ENCODE data around the gene NTN3.
"Not testable (repeated sequence)": the region's sequence is repeated elsewhere in the genome, so short reads cannot be mapped to it uniquely, and the experiment has no call there.

NTN3 gene

DNA sequence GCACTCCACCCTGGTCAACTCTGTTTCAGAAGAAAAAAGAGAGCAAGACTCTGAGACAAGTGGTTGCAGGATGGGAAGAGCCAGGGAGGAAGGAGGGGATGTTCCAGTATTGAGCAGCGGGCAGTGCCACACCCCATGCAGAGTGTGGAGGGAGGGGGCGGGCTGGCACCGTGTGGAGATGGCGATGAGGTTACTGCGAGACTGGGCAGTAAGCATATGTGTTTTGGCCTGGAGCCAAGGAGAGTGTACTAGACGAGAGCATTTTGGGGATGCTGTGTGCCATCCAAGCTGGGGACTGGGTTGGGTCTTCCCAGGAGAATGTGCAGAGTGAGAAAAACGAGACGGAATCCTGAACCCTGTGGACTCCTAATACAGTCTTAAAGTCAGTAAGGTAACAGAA is 7.2 kb downstream of the NTN3 start:
- FAIRE-seq, result no peak
- no peak for DNase-seq (ENCODE audit: low spot score)

DNA sequence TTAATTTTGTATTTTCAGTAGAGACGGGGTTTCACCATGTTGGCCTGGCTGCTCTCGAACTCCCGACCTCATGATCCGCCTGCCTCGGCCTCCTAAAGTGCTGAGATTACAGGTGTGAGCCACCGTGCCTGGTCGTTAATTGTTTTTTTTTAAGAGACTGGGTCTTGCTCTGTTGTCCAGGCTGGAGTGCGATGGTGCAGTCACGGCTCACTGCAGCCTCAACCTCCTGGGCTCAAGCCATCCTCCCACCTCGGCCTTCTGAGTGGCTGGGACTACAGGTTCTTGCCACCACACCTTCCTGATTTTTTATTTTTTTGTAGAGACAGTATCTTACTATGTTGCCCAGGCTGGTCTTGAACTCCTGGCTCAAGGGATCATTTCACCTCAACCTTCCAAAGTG is 8.9 kb downstream of the NTN3 start:
- not testable (repeated sequence) for DNase-seq (ENCODE audit: low spot score); FAIRE-seq

DNA sequence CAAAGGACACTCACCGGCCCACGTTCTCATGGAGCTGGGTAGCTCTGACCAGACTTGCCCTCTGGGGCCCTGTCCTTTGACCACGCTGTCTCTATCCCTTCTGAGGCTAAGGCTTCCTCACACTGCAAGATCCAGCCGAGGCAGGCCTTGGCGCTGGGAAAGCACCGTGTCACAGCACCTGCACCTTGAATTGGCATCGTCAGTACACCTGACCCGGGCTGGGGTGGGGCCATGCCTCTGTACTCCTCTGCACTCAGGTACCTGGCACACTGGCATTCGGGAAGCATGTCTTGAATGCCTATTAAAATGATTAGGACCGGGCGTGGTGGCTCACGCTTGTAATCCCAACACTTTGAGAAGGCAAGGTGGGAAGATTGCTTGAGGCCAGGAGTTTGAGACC is 9.9 kb downstream of the NTN3 start:
- no peak for FAIRE-seq
- DNase-seq (ENCODE audit: low spot score), result no peak

DNA sequence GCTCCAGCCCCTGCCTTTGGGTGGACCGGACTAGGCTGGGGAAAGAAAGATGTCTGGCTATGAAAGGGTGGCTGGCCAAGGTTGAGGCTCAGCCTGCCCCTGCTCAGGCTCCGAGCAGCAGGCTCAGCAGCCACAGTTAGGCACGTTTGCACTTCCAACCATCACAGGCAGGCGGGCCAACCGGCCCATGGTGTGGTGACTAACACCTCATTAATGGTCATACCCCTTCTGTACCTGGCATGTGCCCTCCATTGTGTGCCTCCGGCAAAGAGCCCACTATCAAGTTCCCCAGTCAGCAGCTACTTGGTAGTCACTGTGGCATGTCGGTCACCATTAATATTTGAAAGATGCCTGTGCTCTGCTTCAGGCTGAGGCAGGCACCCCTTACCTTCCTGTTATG is 10.6 kb downstream of the NTN3 start:
- FAIRE-seq (no peak), DNase-seq (ENCODE audit: low spot score) (no peak)

DNA sequence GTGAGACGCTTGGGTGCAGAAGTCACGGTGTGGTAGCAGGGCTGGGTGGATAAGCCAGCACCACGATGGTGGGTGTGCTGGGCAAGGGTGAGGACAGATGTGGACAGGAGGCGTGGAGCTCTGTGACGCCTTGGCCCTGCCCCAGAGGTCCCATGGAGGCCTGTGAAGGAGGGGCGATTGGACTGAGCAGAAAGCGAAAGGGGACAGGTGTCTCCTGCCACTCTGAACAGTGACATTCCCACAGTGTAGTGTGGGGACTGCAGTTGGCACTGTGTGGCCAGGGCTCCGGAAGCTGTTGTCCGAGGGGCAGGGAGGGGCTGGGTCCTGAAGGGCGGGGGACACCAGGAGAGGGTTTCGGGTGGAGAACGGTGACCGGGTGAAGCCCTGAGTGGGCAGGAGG is 11.2 kb downstream of the NTN3 start:
- no peak for FAIRE-seq
- DNase-seq (ENCODE audit: low spot score), result no peak

DNA sequence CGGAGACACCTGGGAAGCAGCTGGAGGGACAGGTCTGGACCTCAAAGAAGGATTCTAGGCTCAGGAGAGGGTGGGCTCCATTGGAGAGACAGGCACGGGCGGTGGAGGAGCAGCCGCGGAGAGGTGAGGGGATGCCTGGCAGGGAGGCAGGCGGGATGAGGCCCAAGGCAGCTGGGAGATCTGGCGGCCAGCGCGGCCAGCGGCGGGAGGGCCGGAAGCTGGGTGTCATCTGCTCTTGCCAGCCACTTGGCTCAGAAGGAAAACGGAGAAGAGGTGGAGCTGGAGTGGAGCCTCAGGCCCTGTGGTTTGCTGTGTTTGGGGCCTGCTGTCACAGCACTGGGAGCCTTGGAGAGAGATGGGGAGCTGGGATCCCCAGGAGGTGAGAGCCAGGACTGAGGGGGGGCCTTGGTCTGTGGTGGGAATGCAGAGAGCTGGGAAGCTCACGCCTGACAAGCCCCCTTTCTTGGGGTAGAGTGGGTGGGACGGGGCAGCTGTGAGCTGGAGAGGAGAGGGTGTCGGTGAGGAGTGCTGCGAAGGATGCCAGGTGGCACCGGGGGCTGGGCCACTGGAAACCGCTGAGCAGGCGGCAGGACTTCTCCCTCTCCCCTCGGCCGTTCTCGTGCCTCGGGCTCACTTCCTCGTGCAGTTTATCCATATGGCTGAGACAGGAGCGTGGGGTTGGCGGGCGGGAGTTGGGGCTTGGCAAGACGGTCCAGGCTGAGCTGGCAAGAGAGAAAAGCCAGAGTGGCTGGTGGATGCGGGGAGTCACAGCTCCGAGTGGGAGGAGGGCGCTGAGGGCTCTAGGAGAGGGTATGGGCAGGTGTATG is 11.8 kb downstream of the NTN3 start:
- no peak for FAIRE-seq
- no peak for DNase-seq (ENCODE audit: low spot score)

DNA sequence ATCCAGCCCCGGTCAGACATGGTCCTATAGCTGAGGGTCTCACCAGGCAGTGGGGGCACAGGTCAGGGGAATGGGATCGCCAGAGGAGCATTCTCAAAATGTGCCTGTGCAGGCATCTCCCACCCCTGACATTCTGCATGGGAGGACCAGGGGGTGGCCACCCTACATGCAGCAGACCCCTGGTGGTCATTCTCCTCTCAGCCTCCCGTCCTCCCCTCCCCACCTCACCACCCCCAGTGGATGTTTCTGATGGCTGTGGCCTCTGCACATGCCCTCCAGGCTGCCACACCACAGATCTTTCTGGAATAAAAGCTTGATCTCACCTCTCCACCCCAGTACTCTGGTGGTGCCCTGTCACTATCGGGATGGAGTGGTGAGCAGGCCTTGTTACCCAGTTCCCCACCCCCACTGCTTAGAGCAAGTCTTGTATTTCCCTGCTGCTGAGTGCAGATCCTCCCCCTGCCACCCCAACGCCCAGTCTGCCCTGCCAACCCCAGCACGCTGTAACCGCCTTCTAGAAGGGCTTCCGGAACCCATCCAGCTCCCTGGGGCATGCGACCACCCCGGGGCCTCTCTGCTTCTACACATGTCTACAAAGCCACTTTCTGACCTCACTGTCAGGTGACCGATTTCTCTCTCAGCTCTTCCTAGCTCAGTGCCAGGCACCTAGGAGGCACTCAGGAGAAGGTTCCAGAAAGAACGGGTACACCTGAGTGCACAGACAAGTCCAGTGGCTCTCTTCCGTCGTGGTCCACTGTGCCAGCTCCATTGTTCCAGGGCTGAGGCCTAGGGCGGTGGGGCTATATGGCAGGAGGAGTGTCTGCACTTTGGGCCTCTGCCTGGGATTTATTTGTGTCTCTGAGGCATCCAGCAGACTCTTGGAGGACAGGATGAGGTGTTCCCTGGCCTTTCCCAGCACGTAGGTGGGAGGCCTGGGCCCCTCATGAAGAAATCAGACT is 13.1 kb downstream of the NTN3 start:
- FAIRE-seq (no peak), DNase-seq (ENCODE audit: low spot score) (no peak)

DNA sequence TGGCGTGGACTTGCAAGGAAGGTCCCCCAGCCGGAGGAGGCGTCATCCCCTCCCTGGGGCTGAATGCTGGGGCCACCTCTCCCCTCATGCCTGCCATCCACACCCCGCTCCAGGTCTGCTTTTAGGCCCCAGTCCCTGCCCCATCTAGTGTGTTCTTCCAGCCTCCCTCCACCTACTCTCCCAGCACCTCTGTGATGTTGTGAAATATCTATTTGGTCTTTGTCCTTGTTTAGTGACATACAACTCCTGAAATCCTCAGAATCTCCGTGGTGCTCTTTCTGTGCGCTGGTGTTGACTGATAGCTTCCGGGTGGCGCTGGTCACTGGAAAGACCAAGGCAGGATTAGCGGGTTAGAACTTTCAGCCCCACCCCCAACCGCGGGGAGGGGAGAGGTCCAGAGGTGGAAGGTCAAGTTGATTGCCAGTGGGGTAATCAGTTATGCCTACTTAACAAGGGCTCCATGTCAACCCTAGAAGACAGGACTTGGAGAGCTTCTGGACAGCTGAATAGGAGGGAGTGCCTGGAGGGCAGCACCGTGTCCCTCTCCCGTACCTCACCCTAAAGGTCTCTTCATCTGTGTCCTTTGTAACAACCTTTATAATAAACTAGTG is 13.9 kb downstream of the NTN3 start:
- no peak for FAIRE-seq
- no peak for DNase-seq (ENCODE audit: low spot score)

DNA sequence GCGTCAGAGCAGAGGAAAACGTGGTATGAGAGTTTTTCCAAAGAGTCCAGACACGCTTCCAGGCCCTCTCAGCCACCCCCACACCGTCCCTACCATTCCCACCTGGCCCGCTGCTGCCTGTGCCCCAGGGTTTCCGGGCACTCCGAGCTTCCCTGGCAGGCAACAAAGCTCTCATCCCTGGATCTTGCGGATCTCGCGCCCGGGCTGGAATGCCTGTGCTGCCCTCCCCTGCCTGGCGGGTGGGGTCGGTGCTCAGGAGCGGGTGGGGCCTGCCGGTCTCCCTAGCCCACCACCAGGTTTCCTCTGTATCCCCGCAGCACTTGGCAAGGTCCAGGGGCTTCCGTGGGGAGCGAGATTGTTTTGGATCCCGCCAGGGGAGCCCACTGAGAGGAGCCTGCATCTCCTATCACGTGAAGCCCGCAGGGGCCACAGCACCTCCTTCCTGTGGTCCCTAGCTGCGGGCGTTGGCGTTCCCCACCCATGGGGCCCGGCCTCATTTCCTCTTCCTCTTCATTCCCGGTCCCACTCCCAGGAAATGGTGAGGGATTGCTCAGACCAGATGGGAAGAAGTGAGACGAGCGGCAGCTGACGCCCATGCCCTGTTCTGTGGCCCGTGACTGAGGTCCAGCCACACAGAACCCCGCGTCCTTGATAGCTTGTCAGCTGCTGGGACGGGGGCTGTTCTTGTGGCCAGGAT is 14.9 kb downstream of the NTN3 start:
- DNase-seq (ENCODE audit: low spot score) (no peak), FAIRE-seq (no peak)

DNA sequence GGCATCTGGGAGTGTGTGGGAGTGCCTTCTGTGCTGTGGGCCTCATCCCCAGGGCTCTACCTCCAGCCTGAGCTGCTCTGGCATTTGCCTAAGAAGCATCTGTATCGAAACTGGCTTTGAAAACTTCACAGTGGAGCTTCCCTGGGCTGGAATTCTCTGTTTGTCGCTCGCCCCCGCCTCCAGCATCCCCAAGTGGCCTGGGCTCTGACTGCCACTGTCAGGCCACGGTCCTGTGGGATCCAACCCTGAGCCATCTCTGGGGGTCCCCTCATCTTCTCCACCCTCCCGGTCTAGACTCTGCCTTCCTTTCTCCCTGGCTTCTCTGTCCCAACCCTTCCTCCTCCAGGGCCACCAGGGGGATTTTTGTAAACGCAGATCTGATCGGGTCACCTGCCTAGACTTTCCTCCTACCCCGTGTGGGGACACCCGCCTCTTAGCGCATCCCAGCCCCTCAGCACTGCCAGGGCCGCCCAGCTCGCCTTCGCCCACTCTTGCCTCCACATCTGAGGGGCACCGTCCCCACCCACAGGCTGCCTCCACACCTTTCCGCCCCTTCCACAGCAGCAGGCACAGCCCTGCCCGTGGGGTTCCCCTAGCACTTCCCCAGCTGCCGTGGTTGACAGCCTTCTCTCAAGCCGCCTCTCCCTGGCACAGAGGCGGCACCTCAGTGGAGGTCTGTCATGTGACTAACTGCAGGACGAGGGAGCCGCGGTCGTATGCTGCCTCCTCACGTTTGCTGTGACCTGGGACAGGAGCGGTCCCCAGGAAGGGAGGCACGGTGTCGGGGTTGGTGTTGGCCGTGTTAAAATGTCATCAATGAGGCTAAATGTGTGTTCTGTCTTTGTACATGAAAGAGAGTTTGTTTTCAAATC is 15.8 kb downstream of the NTN3 start:
- no peak for FAIRE-seq
- DNase-seq (ENCODE audit: low spot score), result no peak

DNA sequence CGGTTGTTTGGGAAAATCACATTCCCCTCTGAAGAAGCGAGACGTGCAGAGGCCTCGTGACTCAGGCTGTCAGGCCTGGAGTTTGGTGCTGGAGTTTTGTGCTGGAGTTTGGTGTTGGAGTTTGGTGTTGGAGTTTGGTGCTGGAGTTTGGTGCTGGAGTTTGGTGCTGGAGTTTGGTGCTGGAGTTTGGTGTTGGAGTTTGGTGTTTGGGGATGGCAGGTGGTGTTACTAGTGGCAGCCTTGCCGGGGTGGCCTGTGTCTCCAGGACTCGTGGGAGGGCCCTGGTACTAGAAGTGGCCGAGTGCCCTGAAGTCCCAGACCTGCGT is 16.4 kb downstream of the NTN3 start:
- DNase-seq (ENCODE audit: low spot score), result no peak
- no peak for FAIRE-seq

DNA sequence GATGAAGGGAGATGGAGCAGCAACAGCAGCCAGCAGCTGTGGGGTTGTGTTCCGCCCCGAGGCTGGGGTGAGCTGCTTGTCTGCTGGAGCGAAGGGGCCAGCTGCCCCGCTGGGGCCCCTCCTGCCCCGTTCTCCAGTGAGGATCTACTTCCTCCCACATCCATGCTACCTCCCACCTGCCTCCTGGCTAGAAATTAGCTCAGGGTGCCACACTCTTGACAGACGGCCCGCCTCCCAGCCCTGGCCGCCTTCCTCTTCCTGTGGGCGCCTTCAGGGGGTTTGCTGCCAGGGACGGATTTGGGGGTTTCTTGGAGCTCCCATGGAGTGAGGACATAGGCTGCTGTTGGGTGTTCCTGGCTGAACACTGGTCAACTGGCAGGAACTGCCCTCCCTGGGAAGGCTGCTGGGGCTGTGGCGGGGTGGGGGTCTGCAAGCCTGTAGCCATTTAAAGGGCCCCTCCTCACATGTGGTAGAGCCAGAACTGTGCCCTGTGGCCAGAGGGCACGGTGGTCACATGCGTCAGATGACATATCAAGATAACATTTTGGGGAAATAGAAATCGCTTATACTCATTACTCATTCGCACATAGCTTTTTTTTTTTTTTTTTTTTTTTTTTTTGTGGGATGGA is 16.9 kb downstream of the NTN3 start:
- FAIRE-seq (no peak), DNase-seq (ENCODE audit: low spot score) (no peak)

DNA sequence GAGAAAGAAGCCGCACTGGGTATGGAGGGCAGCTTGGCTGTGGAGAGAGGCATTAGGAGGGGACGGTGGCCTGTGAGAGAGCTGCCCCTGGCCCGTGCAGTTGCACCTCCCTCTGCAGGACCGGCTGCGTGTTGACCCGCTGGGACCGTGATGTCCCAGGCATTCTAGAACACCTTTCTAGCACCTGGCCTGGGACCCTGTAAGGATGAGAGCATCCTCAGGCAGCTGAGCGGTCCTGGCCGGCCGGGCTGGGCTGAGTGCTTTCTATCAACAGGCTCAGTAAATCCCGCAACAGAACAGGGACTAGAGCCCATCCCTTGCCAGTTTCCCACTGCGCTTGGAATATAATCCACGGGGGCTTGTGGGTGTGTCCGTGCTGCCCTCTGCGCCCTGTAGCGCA is 18.5 kb downstream of the NTN3 start:
- no peak for FAIRE-seq
- DNase-seq (ENCODE audit: low spot score), result no peak

DNA sequence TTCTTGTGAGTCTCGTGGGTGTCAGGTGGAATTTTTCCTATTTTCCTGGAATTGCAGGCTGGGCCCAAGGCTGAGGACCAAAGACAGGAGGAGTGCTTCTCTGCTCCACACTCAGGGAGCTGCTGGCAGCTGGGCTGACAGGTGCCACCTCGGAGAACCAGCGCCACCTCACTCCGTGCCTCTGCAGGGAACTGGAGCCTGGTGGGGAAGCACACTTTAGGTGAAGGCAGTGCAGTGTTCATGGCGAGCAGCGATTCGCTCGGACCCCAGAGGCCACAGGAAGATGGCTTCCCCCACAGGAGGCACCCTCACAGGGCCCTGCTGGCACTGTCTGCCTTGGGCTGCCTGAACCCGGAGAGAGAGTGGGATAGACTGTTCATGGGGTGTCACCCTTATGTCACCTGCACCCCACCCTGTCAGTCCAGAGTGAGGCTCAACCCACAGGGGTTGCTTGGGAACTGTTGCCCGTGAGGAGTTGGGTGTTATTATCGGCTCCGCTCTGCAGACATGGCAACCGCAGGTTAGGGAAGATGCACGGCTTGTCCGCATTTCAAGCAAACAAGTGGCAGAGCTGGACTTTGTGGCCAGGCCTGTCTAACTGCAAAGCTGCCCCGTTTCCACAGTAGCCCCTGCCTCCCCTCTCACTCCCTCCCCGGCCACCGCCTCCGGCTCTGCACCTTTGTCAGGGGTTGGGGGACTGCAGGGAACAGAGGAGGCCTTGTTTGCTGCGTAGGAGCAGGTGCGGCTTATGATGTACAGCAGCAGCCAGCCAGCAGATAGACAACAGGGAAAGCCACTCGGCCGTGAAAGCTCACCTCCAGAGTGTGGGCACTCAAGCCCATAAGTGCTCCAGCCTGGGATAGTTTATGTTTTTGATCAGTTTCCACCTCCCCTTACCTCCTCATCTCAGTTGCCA is 19.4 kb downstream of the NTN3 start:
- FAIRE-seq, result no peak
- no peak for DNase-seq (ENCODE audit: low spot score)

DNA sequence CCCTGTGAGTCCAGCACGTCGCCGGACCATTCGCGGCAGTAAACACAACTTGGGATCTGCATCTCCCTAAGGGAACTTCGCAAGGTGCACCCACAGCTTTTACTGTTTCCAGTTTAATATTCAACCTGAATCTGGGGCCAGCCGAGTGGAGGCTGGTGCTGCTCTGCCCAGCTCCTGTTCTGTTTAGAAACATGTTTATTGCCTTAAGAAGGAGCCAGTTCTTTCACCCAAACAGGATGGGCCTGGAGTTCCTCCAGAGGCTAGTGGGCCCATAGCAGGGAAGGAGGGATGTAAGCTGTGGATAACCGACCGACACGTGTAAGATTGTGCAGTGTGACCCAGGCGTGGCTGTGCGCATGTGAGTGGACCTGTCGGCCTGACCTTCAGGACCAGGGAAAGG is 21.2 kb downstream of the NTN3 start:
- FAIRE-seq, result no peak

DNA sequence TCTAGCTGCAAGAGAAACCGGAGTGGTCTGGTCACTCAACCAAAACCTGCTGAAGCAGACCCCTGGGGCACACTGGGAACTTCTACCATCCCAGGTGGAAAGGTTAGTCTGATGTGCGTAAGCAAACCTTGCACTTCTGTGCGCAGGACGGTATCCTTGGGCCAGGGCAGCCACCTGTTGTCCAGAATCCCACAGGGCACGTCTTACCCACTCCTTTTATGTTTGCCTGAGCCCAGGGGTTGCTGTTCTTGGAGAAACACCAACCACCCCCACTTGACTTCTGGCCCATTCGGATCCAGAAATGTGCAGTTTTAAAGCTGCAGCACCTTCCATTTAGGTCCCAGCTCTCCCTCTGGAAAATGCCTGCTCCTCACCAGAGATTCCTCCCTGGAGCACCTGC is 22.5 kb downstream of the NTN3 start:
- FAIRE-seq (no peak), DNase-seq (ENCODE audit: low spot score) (no peak)

More for the DNA sequence above, 21.2 kb downstream of the NTN3 start:
- DNase-seq (ENCODE audit: low spot score), result no peak

DNA sequence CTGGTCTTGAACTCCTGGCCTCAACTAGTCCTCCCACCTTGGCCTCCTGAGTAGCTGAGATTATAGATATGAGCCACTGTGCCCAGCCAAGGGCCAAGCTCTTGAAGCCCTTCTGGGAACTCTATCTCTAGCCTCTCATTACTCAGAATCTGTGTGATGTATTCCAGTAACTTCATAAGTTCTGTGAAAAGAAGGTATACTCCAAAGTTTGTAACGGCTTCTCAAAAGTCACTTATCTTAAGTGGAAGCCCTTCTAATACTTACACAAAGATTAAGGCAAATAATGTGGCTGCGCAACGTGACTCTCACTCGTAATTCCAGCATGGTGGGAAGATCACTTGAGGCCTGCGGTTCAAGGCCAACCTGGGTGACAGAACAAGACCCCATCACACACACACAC is 23.5 kb downstream of the NTN3 start:
- DNase-seq (ENCODE audit: low spot score), result no peak
- no peak for FAIRE-seq

DNA sequence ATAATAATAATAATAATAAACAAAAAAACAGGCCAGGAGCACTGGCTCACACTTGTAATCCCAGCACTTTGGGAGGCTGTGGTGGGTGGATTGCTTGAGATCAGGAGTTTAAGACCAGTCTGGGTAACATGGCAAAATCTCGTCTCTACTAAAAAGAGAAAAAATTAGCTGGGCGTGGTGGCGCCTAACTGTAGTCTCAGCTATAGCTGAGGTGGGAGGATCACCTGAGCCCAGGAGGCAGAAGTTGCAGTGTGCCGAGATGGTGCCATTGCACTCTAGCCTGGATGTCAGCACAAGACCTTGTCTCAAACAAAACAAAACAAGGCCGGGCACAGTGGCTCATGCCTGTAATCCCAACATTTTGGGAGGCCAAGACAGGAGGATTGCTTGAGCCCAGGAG is 23.9 kb downstream of the NTN3 start:
- DNase-seq (ENCODE audit: low spot score), result no peak
- FAIRE-seq, result no peak

Measured in urothelium cell line (cell line).